GM19468 (cell line): Measurements from ENCODE around the gene HKDC1.
"Not testable (repeated sequence)": the region's sequence is repeated elsewhere in the genome, so short reads cannot be mapped to it uniquely, and the experiment has no call there.

Experiments
- ATAC-seq: cut with Tn5 transposase; IDR thresholded peaks from one replicate; pipeline ENCODE4 v1.9.1; 2021; ENCODE audit warnings: mild to moderate bottlenecking, moderate library complexity, moderate number of reproducible peaks; ENCODE audit not compliant: unreplicated experiment; ENCODE audit errors: extremely low read depth

Gene HKDC1

GRCh38 chr10:69239816-69240434 is 19.8 kb downstream of the HKDC1 start:
- ATAC-seq = no peak

- no peak for ATAC-seq
Observed at GRCh38 chr10:69240455-69240854, 20.3 kb downstream of the HKDC1 start.

- ATAC-seq = no peak
Observed at GRCh38 chr10:69241575-69241974, 21.4 kb downstream of the HKDC1 start.

GRCh38 chr10:69242040-69242851 is 22.1 kb downstream of the HKDC1 start:
- no peak for ATAC-seq

GRCh38 chr10:69242852-69243212 is 22.7 kb downstream of the HKDC1 start:
- no peak for ATAC-seq

- no peak for ATAC-seq
Observed at GRCh38 chr10:69243817-69244216, 23.7 kb downstream of the HKDC1 start.

GRCh38 chr10:69246036-69246435 is 25.9 kb downstream of the HKDC1 start:
- ATAC-seq = no peak

- no peak for ATAC-seq
Observed at GRCh38 chr10:69246581-69247312, 26.6 kb downstream of the HKDC1 start.

- ATAC-seq = no peak
Observed at GRCh38 chr10:69247313-69247710, 27.2 kb downstream of the HKDC1 start.

- ATAC-seq = no peak
Observed at GRCh38 chr10:69248117-69248730, 28.1 kb downstream of the HKDC1 start.

- no peak for ATAC-seq
Observed at GRCh38 chr10:69250041-69250440, 29.9 kb downstream of the HKDC1 start.

GRCh38 chr10:69251417-69251816 is 31.3 kb downstream of the HKDC1 start:
- not testable (repeated sequence) for ATAC-seq

- no peak for ATAC-seq
Observed at GRCh38 chr10:69253171-69253570, 33.0 kb downstream of the HKDC1 start.

- no peak for ATAC-seq
Observed at GRCh38 chr10:69254877-69255276, 34.7 kb downstream of the HKDC1 start.

- no peak for ATAC-seq
Observed at GRCh38 chr10:69259547-69260243, 39.6 kb downstream of the HKDC1 start.

- ATAC-seq = no peak
Observed at GRCh38 chr10:69261184-69261583, 41.1 kb downstream of the HKDC1 start.

- no peak for ATAC-seq
Observed at GRCh38 chr10:69262292-69262751, 42.2 kb downstream of the HKDC1 start.

GRCh38 chr10:69265521-69265920 is 45.4 kb downstream of the HKDC1 start:
- no peak for ATAC-seq

GRCh38 chr10:69268761-69269416 is 48.8 kb downstream of the HKDC1 start:
- ATAC-seq = no peak

- no peak for ATAC-seq
Observed at GRCh38 chr10:69269761-69270160, 49.6 kb downstream of the HKDC1 start.
